H9 (cell line): ENCODE measurements around the gene NLRP12. TPM values are rescaled to one million over a fixed set of nuclear protein-coding genes. Genes with fewer than 3 reads are reported as not detected.

Experiments used
- DNase-seq: peaks from one replicate; pipeline ENCODE4 v3.0.0-alpha.2; 2017
- H2AFZ ChIP-seq: one replicate; pipeline ENCODE4 v1.6.1; 2013; ENCODE audit warnings: mild to moderate bottlenecking, low read length, control low read depth, moderate library complexity
- H2AK5ac ChIP-seq: 2 replicates; pipeline ENCODE4 v1.6.1; 2013; ENCODE audit warnings: low read length, control low read depth, mixed read lengths; ENCODE audit not compliant: insufficient read length
- H2BK120ac ChIP-seq: one replicate; pipeline ENCODE4 v1.6.1; 2013; ENCODE audit warnings: low read depth, mild to moderate bottlenecking, low read length, control low read depth, inconsistent platforms; ENCODE audit not compliant: poor library complexity, severe bottlenecking
- H2BK12ac ChIP-seq: 2 replicates; pipeline ENCODE4 v1.6.1; 2013; ENCODE audit warnings: low read length, control low read depth, mixed read lengths, low read depth; ENCODE audit not compliant: insufficient read length
- H2BK15ac ChIP-seq: 2 replicates; pipeline ENCODE4 v1.6.1; 2013; ENCODE audit warnings: low read depth, low read length, control low read depth
- H2BK20ac ChIP-seq: one replicate; pipeline ENCODE4 v1.6.1; 2013; ENCODE audit warnings: low read depth, mild to moderate bottlenecking, low read length, control low read depth, inconsistent platforms; ENCODE audit not compliant: poor library complexity, severe bottlenecking
- H2BK5ac ChIP-seq: 2 replicates; pipeline ENCODE4 v1.6.1; 2013; ENCODE audit warnings: low read length, control low read depth, mixed read lengths; ENCODE audit not compliant: insufficient read length
- H3K14ac ChIP-seq: 2 replicates; pipeline ENCODE4 v1.6.1; 2013; ENCODE audit warnings: low read length, control low read depth; ENCODE audit not compliant: insufficient read depth
- H3K18ac ChIP-seq: 2 replicates; pipeline ENCODE4 v1.6.1; 2013; ENCODE audit warnings: low read depth, mild to moderate bottlenecking, mixed read lengths, low read length, control low read depth; ENCODE audit not compliant: insufficient read length
- H3K23ac ChIP-seq: 2 replicates; pipeline ENCODE4 v1.6.1; 2013; ENCODE audit warnings: low read length, control low read depth, mixed read lengths, low read depth; ENCODE audit not compliant: insufficient read length
- H3K23me2 ChIP-seq: 2 replicates; pipeline ENCODE4 v1.6.1; 2013; ENCODE audit warnings: low read depth, mild to moderate bottlenecking, mixed read lengths, low read length, control low read depth; ENCODE audit not compliant: insufficient read length, poor library complexity, severe bottlenecking
- H3K27ac ChIP-seq: 2 replicates; pipeline ENCODE4 v1.5.1; 2013; ENCODE audit warnings: low read length, control low read depth, mixed read lengths, low read depth; ENCODE audit not compliant: insufficient read length
- H3K27me3 ChIP-seq: 2 replicates; pipeline ENCODE4 v1.6.1; 2013; ENCODE audit warnings: low read length, control low read depth, inconsistent platforms; ENCODE audit not compliant: insufficient read depth
- H3K4ac ChIP-seq: 2 replicates; pipeline ENCODE4 v1.6.1; 2013; ENCODE audit warnings: low read depth, mild to moderate bottlenecking, control low read depth, inconsistent platforms, low read length, moderate library complexity
- H3K4me1 ChIP-seq: 2 replicates; pipeline ENCODE4 v1.6.1; 2013; ENCODE audit warnings: low read length, control low read depth, inconsistent platforms; ENCODE audit not compliant: insufficient read depth
- H3K4me2 ChIP-seq: 2 replicates; pipeline ENCODE4 v1.6.1; 2013; ENCODE audit warnings: low read length, control low read depth, mixed read lengths; ENCODE audit not compliant: insufficient read length, insufficient read depth
- H3K56ac ChIP-seq: 2 replicates; pipeline ENCODE4 v1.6.1; 2013; ENCODE audit warnings: low read depth, mild to moderate bottlenecking, mixed read lengths, low read length, control low read depth; ENCODE audit not compliant: insufficient read length
- H3K79me1 ChIP-seq: 2 replicates; pipeline ENCODE4 v1.6.1; 2013; ENCODE audit warnings: low read depth, mild to moderate bottlenecking, moderate library complexity, low read length, control low read depth, inconsistent platforms; ENCODE audit not compliant: insufficient read depth, poor library complexity, severe bottlenecking
- H3K79me2 ChIP-seq: 2 replicates; pipeline ENCODE4 v1.6.1; 2013; ENCODE audit warnings: low read length, control low read depth, inconsistent platforms; ENCODE audit not compliant: insufficient read depth
- H3K9ac ChIP-seq: 2 replicates; pipeline ENCODE4 v1.6.1; 2013; ENCODE audit warnings: low read length, control low read depth, mixed read lengths; ENCODE audit not compliant: insufficient read length; ENCODE audit errors: extremely low read depth
- H3K9me3 ChIP-seq: one replicate; pipeline ENCODE4 v1.6.1; 2013; ENCODE audit warnings: low read depth, low read length, inconsistent platforms; ENCODE audit not compliant: control insufficient read depth
- H3T11ph ChIP-seq: one replicate; pipeline ENCODE4 v1.6.1; 2013; ENCODE audit warnings: mild to moderate bottlenecking, low read length, control low read depth, inconsistent platforms
- H4K20me1 ChIP-seq: one replicate; pipeline ENCODE4 v1.6.1; 2013; ENCODE audit not compliant: control insufficient read depth, insufficient read length, insufficient read depth
- H4K5ac ChIP-seq: 2 replicates; pipeline ENCODE4 v1.6.1; 2013; ENCODE audit warnings: low read depth, mild to moderate bottlenecking, mixed read lengths, low read length, control low read depth; ENCODE audit not compliant: insufficient read length
- H4K8ac ChIP-seq: replicated peaks from 2 replicates; pipeline ENCODE4 v1.6.1; 2013; ENCODE audit warnings: low read length, control low read depth, mixed read lengths, low read depth; ENCODE audit not compliant: insufficient read length
- H4K91ac ChIP-seq: 2 replicates; pipeline ENCODE4 v1.6.1; 2013; ENCODE audit warnings: low read depth, mild to moderate bottlenecking, moderate library complexity, mixed read lengths, low read length, control low read depth; ENCODE audit not compliant: insufficient read length
- H3K27ac Mint-ChIP-seq, 3 experiments: 2 replicates in 2 of 3; 3 replicates in 1 of 3; pipeline ENCODE4 v1.8.0; 2020 to 2021; ENCODE audit warnings: mixed read lengths in 3 of 3, mild to moderate bottlenecking in 1 of 3, moderate library complexity in 1 of 3
- H3K27me3 Mint-ChIP-seq: 2 replicates; pipeline ENCODE4 v1.8.0; 2021; ENCODE audit warnings: low read depth, mild to moderate bottlenecking, moderate library complexity, mixed read lengths
- H3K36me3 Mint-ChIP-seq, 3 experiments: 2 replicates in 2 of 3; 3 replicates in 1 of 3; pipeline ENCODE4 v1.8.0; 2020 to 2021; ENCODE audit warnings: low read depth in 3 of 3, mixed read lengths in 3 of 3; ENCODE audit not compliant: insufficient read depth in 1 of 3
- H3K4me1 Mint-ChIP-seq, 2 experiments: 2 replicates each; pipeline ENCODE4 v1.8.0; 2020; ENCODE audit warnings: mixed read lengths in 2 of 2
- H3K4me3 Mint-ChIP-seq, 2 experiments: 2 replicates in 1 of 2; 3 replicates in 1 of 2; pipeline ENCODE4 v1.8.0; 2020 to 2021; ENCODE audit warnings: mild to moderate bottlenecking in 2 of 2, mixed read lengths in 2 of 2, moderate library complexity in 1 of 2
- H3K9me3 Mint-ChIP-seq, 2 experiments: 2 replicates in 1 of 2; 3 replicates in 1 of 2; pipeline ENCODE4 v1.8.0; 2020; ENCODE audit warnings: mild to moderate bottlenecking in 2 of 2, mixed read lengths in 2 of 2, moderate library complexity in 1 of 2
- WGBS: extraction: QIAGEN DNeasy Blood & Tissue Kit; methylation state at CpG from one replicate; pipeline ENCODE4 v1.1.7; 2013; ENCODE audit warnings: missing lambda C conversion rate, low lambda C conversion rate, mixed read lengths; ENCODE audit not compliant: insufficient read length; ENCODE audit errors: extremely low coverage; 5-methylcytosine and 5-hydroxymethylcytosine counted together
- total RNA-seq: library from RNA; stranded (reverse); gene quantifications from 2 replicates; pipeline ENCODE4 v1.2.1, GENCODE V29; 2021
- TF ChIP-seq, protein P1 (sequence below): fragments of 200-600 bp; sonication (generic); conservative IDR thresholded peaks from 3 replicates; pipeline ENCODE4 v1.8.0; 2021; ENCODE audit warnings: antibody characterized with exemption, mild to moderate bottlenecking

The NLRP12 gene
- total RNA-seq, 1 experiment from 2014 or later: 4.0 TPM

DNA sequence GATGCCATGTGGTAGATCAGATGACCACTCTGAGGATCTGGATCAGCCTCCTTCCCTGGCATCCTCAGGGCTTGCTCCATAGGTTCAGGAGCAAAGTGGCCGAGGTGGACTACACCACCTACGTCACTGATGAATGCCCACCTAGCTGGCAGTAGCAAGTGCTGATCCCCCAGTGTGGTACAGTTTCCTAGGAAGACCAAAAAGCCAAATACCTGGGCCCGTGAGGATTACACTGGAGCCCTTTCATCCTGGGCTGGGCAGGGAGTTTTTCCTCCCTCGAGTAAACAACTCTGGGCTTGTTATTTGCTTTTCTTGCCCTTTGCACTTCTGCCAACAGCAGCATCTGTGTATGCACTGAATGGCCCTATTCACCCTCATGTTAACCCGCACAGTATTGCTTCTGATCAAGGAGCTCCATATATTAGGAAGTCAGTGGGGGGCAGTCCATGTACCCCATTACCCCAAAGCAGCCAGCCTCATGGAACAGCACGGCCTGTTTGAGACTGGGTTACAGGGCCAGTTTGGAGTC, 40.3 kb upstream of the NLRP12 start:
- peak overlapping the region; percentile 97 for H2BK15ac ChIP-seq
- WGBS: no CpG with 5 or more reads among the region's 6 CpGs
- no peaks in the 10 kb centered on the region for H4K20me1 ChIP-seq

More for the DNA sequence above, 40.3 kb upstream of the NLRP12 start:
- no peaks in the 10 kb centered on the region for H3K9me3 Mint-ChIP-seq
- Histone ChIP-seq H3T11ph (no peak overlapping the region), H3K18ac (peak overlapping the region; percentile 30), H2AFZ (no peak overlapping the region), H3K9me3 (no peaks in the 10 kb centered on the region), H4K8ac (no peak overlapping the region), H3K4me1 (peaks cover 2% of the 10 kb centered on the region; the same call in 1 of the 2 replicates), H3K9ac (no peak overlapping the region), H3K27ac (no peak overlapping the region), H2AK5ac (no peak overlapping the region), H3K27me3 (no peaks in the 10 kb centered on the region), H3K23me2 (peaks cover 15% of the 10 kb centered on the region), H2BK5ac (no peak overlapping the region), H4K91ac (no peak overlapping the region), H3K23ac (no peak overlapping the region), H3K4ac (no peak overlapping the region), H3K79me1 (no peaks in the 10 kb centered on the region), H4K5ac (no peak overlapping the region), H3K4me2 (no peak overlapping the region), H3K79me2 (no peaks in the 10 kb centered on the region; the same call in 1 of the 2 replicates), H2BK20ac (no peak overlapping the region), H2BK120ac (no peak overlapping the region), H2BK12ac (peak overlapping the region; percentile 40), H3K14ac (no peak overlapping the region), H3K56ac (no peak overlapping the region)
- no peak for DNase-seq
- peaks cover 15 to 20% of the 10 kb centered on the region in 2 experiments for H3K4me1 Mint-ChIP-seq
- peak overlapping the region in 1 of 2 experiments; percentile 46; a peak in 1 of 5 replicates for H3K4me3 Mint-ChIP-seq
- peaks cover 0 to 3% (median 0%) of the 10 kb centered on the region in 3 experiments; a peak in 1 of 7 replicates for H3K36me3 Mint-ChIP-seq
- H3K27ac Mint-ChIP-seq: no peak overlapping the region; a peak in 2 of 7 replicates
- peaks cover 12% of the 10 kb centered on the region for H3K27me3 Mint-ChIP-seq
- TF ChIP-seq, protein P1, sequence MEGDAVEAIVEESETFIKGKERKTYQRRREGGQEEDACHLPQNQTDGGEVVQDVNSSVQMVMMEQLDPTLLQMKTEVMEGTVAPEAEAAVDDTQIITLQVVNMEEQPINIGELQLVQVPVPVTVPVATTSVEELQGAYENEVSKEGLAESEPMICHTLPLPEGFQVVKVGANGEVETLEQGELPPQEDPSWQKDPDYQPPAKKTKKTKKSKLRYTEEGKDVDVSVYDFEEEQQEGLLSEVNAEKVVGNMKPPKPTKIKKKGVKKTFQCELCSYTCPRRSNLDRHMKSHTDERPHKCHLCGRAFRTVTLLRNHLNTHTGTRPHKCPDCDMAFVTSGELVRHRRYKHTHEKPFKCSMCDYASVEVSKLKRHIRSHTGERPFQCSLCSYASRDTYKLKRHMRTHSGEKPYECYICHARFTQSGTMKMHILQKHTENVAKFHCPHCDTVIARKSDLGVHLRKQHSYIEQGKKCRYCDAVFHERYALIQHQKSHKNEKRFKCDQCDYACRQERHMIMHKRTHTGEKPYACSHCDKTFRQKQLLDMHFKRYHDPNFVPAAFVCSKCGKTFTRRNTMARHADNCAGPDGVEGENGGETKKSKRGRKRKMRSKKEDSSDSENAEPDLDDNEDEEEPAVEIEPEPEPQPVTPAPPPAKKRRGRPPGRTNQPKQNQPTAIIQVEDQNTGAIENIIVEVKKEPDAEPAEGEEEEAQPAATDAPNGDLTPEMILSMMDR: no peak
